ENCODE results near the gene GPR141.

The GPR141 gene

DNA sequence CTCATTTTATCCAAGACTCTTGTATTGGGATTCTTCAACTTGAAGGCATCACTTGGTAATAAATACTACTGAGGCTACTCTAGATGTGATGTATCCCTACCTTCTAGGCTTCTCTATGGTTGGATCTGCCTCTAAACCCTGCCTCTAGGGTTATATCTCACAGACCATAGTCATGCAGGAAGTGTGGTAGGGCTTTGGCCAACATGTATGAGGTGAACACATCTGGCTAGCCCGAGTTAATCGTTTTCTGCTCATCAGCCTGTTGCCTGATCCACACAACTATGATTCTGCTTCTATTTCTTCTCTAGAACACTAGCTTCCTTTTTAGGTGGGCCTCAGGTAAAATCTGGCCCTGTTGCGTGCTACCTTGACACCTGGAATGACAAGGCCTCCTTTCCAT lies 86.2 kb downstream of the GPR141 start:
- Histone ChIP-seq H3K9ac (ENCODE audit: insufficient read length, low read depth) (no peak overlapping the region), H3K4me3 (ENCODE audit: insufficient read length, low read depth) (no peak overlapping the region), H3K27me3 (ENCODE audit: insufficient read depth, insufficient read length) (no peaks in the 10 kb centered on the region), H3K9me3 (ENCODE audit: insufficient read depth, low read length) (peaks cover 6% of the 10 kb centered on the region; the same call in 1 of the 2 replicates), H3K4me1 (ENCODE audit: insufficient read depth, insufficient read length) (no peaks in the 10 kb centered on the region), H3K36me3 (ENCODE audit: insufficient read depth, insufficient read length, low read length) (no peaks in the 10 kb centered on the region)
- DNase-seq (ENCODE audit: low read depth, low spot score): no peak
- no peak for TF ChIP-seq ZNF274 (IDR thresholded peaks at IDR 0.05; ENCODE audit: low read depth, low read length)
- no peak for TF ChIP-seq YY1 (IDR thresholded peaks at IDR 0.05; ENCODE audit: insufficient read depth, insufficient read length)
- TF ChIP-seq SUZ12 (IDR thresholded peaks at IDR 0.05; ENCODE audit: extremely low read depth, insufficient read depth, insufficient read length): no peak

DNA sequence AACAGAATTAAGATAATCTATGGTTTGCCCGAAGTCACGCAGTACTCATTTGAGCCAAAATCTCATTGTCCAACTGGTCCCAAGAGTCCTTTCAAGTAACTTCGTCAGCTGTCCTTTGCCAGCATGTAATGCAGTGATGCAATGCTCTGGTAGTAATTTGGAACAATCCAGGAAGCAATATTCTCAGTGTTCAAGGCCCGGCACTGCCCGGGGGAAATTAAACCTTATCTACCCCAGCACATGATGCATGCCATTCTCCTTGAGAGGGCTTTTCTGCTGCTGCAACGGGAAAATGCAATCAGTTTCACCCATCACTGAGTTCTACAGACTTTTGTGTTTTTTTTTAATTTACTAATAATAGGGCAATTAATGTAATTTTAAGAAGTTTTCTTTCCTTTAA lies 87.3 kb downstream of the GPR141 start:
- H3K9me3 ChIP-seq (ENCODE audit: insufficient read depth, low read length): peaks cover 17% of the 10 kb centered on the region; the same call in 1 of the 2 replicates
- DNase-seq (ENCODE audit: low read depth, low spot score): no peak
- H3K36me3 ChIP-seq (ENCODE audit: insufficient read depth, insufficient read length, low read length): no peaks in the 10 kb centered on the region
- TF ChIP-seq SUZ12 (IDR thresholded peaks at IDR 0.05; ENCODE audit: extremely low read depth, insufficient read depth, insufficient read length) (no peak), YY1 (IDR thresholded peaks at IDR 0.05; ENCODE audit: insufficient read depth, insufficient read length) (no peak), ZNF274 (IDR thresholded peaks at IDR 0.05; ENCODE audit: low read depth, low read length) (no peak)
- H3K27me3 ChIP-seq (ENCODE audit: insufficient read depth, insufficient read length): no peaks in the 10 kb centered on the region
- no peak overlapping the region for H3K4me3 ChIP-seq (ENCODE audit: insufficient read length, low read depth)
- no peak overlapping the region for H3K9ac ChIP-seq (ENCODE audit: insufficient read length, low read depth)
- H3K4me1 ChIP-seq (ENCODE audit: insufficient read depth, insufficient read length): no peaks in the 10 kb centered on the region

DNA sequence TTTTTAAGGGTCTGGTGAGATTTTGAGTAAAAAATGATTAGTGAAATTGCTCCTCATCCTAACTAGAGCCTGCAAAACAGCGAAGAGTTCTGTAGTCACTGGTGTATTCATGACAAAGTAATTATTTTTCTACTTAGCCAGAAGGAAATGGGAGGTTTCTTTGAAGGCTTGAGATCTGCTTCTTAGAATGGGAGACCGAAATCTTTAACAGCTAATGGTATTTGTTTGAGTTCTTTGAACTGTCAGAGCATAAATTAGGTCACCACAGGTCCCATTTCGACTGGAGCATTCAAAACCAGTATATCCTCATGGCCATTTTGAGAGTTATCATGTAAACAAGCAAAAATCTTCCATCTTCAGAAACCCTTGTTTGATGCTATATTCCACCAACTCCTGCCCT lies 87.8 kb downstream of the GPR141 start:
- H3K27me3 ChIP-seq (ENCODE audit: insufficient read depth, insufficient read length): no peaks in the 10 kb centered on the region
- H3K9ac ChIP-seq (ENCODE audit: insufficient read length, low read depth): no peak overlapping the region
- no peaks in the 10 kb centered on the region for H3K36me3 ChIP-seq (ENCODE audit: insufficient read depth, insufficient read length, low read length)
- no peak overlapping the region for H3K4me3 ChIP-seq (ENCODE audit: insufficient read length, low read depth)
- H3K9me3 ChIP-seq (ENCODE audit: insufficient read depth, low read length): peaks cover 22% of the 10 kb centered on the region; the same call in 1 of the 2 replicates
- TF ChIP-seq SUZ12 (IDR thresholded peaks at IDR 0.05; ENCODE audit: extremely low read depth, insufficient read depth, insufficient read length) (no peak), ZNF274 (IDR thresholded peaks at IDR 0.05; ENCODE audit: low read depth, low read length) (no peak), YY1 (IDR thresholded peaks at IDR 0.05; ENCODE audit: insufficient read depth, insufficient read length) (no peak)
- no peak for DNase-seq (ENCODE audit: low read depth, low spot score)
- H3K4me1 ChIP-seq (ENCODE audit: insufficient read depth, insufficient read length): no peaks in the 10 kb centered on the region

DNA sequence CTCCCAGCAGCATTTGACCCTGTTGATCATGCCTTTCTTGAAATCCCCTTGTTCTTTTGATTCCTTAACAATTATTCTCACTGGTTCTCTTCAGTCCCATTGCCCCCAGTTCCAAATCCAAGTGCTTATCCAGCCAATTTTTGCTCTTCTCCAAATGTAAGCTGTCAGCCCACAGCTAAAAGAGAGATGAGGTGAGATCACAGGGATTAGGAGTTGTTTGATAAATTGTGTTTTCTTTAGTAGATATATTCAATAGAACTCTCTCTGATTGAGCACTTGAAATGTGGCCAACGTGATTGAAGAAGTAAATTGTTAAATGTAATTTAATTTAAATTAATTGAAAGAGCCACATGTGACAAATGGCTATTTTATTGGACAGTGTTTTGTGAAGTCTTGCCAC lies 88.2 kb downstream of the GPR141 start:
- H3K9me3 ChIP-seq (ENCODE audit: insufficient read depth, low read length): peaks cover 27% of the 10 kb centered on the region; the same call in 1 of the 2 replicates
- no peak for TF ChIP-seq YY1 (IDR thresholded peaks at IDR 0.05; ENCODE audit: insufficient read depth, insufficient read length)
- TF ChIP-seq ZNF274 (IDR thresholded peaks at IDR 0.05; ENCODE audit: low read depth, low read length): no peak
- no peak for TF ChIP-seq SUZ12 (IDR thresholded peaks at IDR 0.05; ENCODE audit: extremely low read depth, insufficient read depth, insufficient read length)
- no peak overlapping the region for H3K4me3 ChIP-seq (ENCODE audit: insufficient read length, low read depth)
- no peak for DNase-seq (ENCODE audit: low read depth, low spot score)
- no peaks in the 10 kb centered on the region for H3K27me3 ChIP-seq (ENCODE audit: insufficient read depth, insufficient read length)
- no peaks in the 10 kb centered on the region for H3K36me3 ChIP-seq (ENCODE audit: insufficient read depth, insufficient read length, low read length)
- H3K9ac ChIP-seq (ENCODE audit: insufficient read length, low read depth): no peak overlapping the region
- H3K4me1 ChIP-seq (ENCODE audit: insufficient read depth, insufficient read length): no peaks in the 10 kb centered on the region

DNA sequence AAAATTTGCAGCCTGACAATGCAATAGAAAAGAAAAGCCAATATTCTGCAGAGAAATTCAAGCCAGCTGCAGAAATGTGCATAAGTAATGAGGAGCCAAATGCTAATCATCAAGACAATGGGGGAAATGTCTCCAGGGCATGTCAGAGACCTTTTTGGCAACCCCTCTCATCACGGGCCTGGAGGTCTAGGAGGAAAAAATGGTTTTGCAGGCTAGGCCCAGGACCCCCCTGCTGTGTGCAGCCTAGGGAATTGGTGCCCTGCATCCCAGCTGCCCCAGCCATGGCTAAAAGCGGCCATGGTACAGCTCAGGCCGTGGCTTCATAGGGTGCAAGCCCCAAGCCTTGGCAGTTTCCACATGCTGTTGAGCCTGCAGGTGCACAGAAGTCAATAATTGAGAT lies 92.4 kb downstream of the GPR141 start:
- Histone ChIP-seq H3K9me3 (ENCODE audit: insufficient read depth, low read length) (peaks cover 37% of the 10 kb centered on the region; the same call in 1 of the 2 replicates), H3K4me3 (ENCODE audit: insufficient read length, low read depth) (no peak overlapping the region), H3K36me3 (ENCODE audit: insufficient read depth, insufficient read length, low read length) (no peaks in the 10 kb centered on the region), H3K9ac (ENCODE audit: insufficient read length, low read depth) (no peak overlapping the region), H3K27me3 (ENCODE audit: insufficient read depth, insufficient read length) (no peaks in the 10 kb centered on the region), H3K4me1 (ENCODE audit: insufficient read depth, insufficient read length) (no peaks in the 10 kb centered on the region)
- DNase-seq (ENCODE audit: low read depth, low spot score): no peak
- no peak for TF ChIP-seq ZNF274 (IDR thresholded peaks at IDR 0.05; ENCODE audit: low read depth, low read length)
- TF ChIP-seq YY1 (IDR thresholded peaks at IDR 0.05; ENCODE audit: insufficient read depth, insufficient read length): no peak
- no peak for TF ChIP-seq SUZ12 (IDR thresholded peaks at IDR 0.05; ENCODE audit: extremely low read depth, insufficient read depth, insufficient read length)

DNA sequence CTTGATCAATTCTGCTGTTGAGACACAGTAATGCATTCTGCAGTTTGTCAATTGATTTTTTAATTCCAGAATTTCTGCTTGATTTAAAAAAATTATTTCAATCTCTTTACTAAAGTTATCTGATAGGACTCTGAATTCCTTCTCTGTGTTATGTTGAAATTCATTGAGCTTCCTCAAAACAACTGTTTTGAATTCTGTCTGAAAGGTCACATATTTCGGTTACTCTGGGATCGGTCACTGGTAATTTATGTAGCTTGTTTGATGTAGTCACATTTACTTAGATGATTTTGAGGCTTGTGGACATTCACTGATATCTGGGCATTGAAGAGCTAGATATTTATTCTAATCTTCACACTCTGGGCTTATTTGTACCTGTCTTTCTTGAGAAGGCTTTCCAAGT lies 97.6 kb downstream of the GPR141 start:
- DNase-seq (ENCODE audit: low read depth, low spot score): no peak
- Histone ChIP-seq H3K27me3 (ENCODE audit: insufficient read depth, insufficient read length) (no peaks in the 10 kb centered on the region), H3K4me3 (ENCODE audit: insufficient read length, low read depth) (no peak overlapping the region), H3K36me3 (ENCODE audit: insufficient read depth, insufficient read length, low read length) (no peaks in the 10 kb centered on the region), H3K9me3 (ENCODE audit: insufficient read depth, low read length) (peaks cover 17% of the 10 kb centered on the region; the same call in 1 of the 2 replicates), H3K4me1 (ENCODE audit: insufficient read depth, insufficient read length) (no peaks in the 10 kb centered on the region), H3K9ac (ENCODE audit: insufficient read length, low read depth) (no peak overlapping the region)
- TF ChIP-seq SUZ12 (IDR thresholded peaks at IDR 0.05; ENCODE audit: extremely low read depth, insufficient read depth, insufficient read length) (no peak), ZNF274 (IDR thresholded peaks at IDR 0.05; ENCODE audit: low read depth, low read length) (no peak), YY1 (IDR thresholded peaks at IDR 0.05; ENCODE audit: insufficient read depth, insufficient read length) (no peak)

DNA sequence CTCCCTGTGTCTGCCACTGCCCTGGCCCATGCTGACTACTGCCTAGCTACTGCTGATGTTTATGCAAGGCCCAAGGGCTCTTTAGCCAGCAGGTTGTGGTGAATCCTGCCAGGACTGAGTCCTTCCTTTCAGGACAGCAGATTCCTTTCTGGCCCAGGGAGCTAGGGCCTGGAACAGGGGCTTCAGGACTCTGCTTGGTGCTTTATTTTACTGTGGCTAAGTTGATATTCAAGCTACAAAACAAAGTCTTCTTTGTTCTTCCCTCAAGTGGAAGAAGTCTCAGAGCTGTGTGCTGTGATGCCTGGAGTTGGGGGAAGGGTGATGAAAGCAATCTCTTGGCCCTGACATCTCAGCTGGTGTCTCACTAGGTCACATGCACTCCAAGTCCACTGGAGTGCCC lies 98.6 kb downstream of the GPR141 start:
- TF ChIP-seq SUZ12 (IDR thresholded peaks at IDR 0.05; ENCODE audit: extremely low read depth, insufficient read depth, insufficient read length): no peak
- TF ChIP-seq ZNF274 (IDR thresholded peaks at IDR 0.05; ENCODE audit: low read depth, low read length): no peak
- no peak for TF ChIP-seq YY1 (IDR thresholded peaks at IDR 0.05; ENCODE audit: insufficient read depth, insufficient read length)

More for the DNA sequence above, 98.6 kb downstream of the GPR141 start:
- DNase-seq (ENCODE audit: low read depth, low spot score): no peak
- Histone ChIP-seq H3K9ac (ENCODE audit: insufficient read length, low read depth) (no peak overlapping the region), H3K4me1 (ENCODE audit: insufficient read depth, insufficient read length) (no peaks in the 10 kb centered on the region), H3K9me3 (ENCODE audit: insufficient read depth, low read length) (peaks cover 7% of the 10 kb centered on the region; the same call in 1 of the 2 replicates), H3K36me3 (ENCODE audit: insufficient read depth, insufficient read length, low read length) (no peaks in the 10 kb centered on the region), H3K4me3 (ENCODE audit: insufficient read length, low read depth) (no peak overlapping the region), H3K27me3 (ENCODE audit: insufficient read depth, insufficient read length) (no peaks in the 10 kb centered on the region)

All from NT2/D1 (cell line).